Colonic mucosa (tissue), 4 donors: ENCODE data around the gene GALK2. TPM values are rescaled to one million over a fixed set of nuclear protein-coding genes. Genes with fewer than 3 reads are reported as not detected.

Experiments
- DNase-seq: peaks from one replicate; pipeline ENCODE4 v3.0.0-alpha.2; 2020
- H3K27ac ChIP-seq: fragments of 200-600 bp; one replicate; pipeline ENCODE4 v1.8.0; 2021
- H3K27me3 ChIP-seq: fragments of 200-600 bp; one replicate; pipeline ENCODE4 v1.8.0; 2021
- H3K36me3 ChIP-seq: fragments of 200-600 bp; one replicate; pipeline ENCODE4 v1.8.0; 2021
- H3K4me1 ChIP-seq: fragments of 200-600 bp; one replicate; pipeline ENCODE4 v1.8.0; 2021; ENCODE audit warnings: mild to moderate bottlenecking
- H3K4me3 ChIP-seq: fragments of 200-600 bp; one replicate; pipeline ENCODE4 v1.8.0; 2021
- H3K9ac ChIP-seq, 2 donors: one replicate each; pipeline ENCODE4 v1.7.0; 2013; ENCODE audit warnings: control low read depth in 2 of 2, low read depth in 2 of 2, low read length in 2 of 2
- H3K9me3 ChIP-seq: fragments of 200-600 bp; one replicate; pipeline ENCODE4 v1.8.0; 2021
- CTCF ChIP-seq: fragments of 200-600 bp; IDR thresholded peaks from one replicate; pipeline ENCODE4 v1.8.0; 2022; ENCODE audit warnings: antibody characterized with exemption, mild to moderate bottlenecking
- intact Hi-C: fragments of 100-400 bp; cut with DNase I; formaldehyde crosslinking; loops from one replicate; pipeline ENCODE4 v1.14.1; 2022
- total RNA-seq, 2 donors: library from RNA; stranded (reverse); fragmentation: NEBNext Ultra II Directional in 1 of 2; extraction: Animal tissue kit (Norgen Biotek cat#: 25700) in 1 of 2; gene quantifications; one replicate each; pipeline ENCODE4 v1.2.1, GENCODE V29; 2021
- donor health status: healthy.
- donor health status: DM: no; HTN: no; CAD: no.
- donor health status: DM: no; HTN: no; CAD: no.

Gene GALK2
- total RNA-seq, 2 donors from 2014 or later = 39.7 to 48.3 TPM

GRCh38 chr15:49300856-49301255 lies 130.8 kb downstream of the GALK2 start:
- Histone ChIP-seq H3K27me3 (no peaks in the 10 kb centered on the region), H3K4me3 (no peak overlapping the region), H3K27ac (no peak overlapping the region), H3K36me3 (no peaks in the 10 kb centered on the region), H3K4me1 (no peaks in the 10 kb centered on the region), H3K9ac (no peak overlapping the region), H3K9me3 (no peaks in the 10 kb centered on the region)
- intact Hi-C loops = no loop called here
- DNase-seq = no peak
- TF ChIP-seq CTCF = no peak

- Histone ChIP-seq H3K4me3 (no peak overlapping the region), H3K36me3 (no peaks in the 10 kb centered on the region), H3K9ac (no peak overlapping the region), H3K27me3 (no peaks in the 10 kb centered on the region), H3K9me3 (no peaks in the 10 kb centered on the region), H3K4me1 (no peaks in the 10 kb centered on the region), H3K27ac (no peak overlapping the region)
- intact Hi-C loops = no loop called here
- DNase-seq = no peak
- TF ChIP-seq CTCF = no peak
Measured at GRCh38 chr15:49301562-49301961, 131.5 kb downstream of the GALK2 start.

- no peak for TF ChIP-seq CTCF
- no peaks in the 10 kb centered on the region for H3K4me1 ChIP-seq
- no peak for DNase-seq
- H3K27me3 ChIP-seq = no peaks in the 10 kb centered on the region
- no peak overlapping the region for H3K27ac ChIP-seq
- intact Hi-C loops = no loop called here
- no peak overlapping the region for H3K9ac ChIP-seq
- H3K36me3 ChIP-seq = no peaks in the 10 kb centered on the region
- no peaks in the 10 kb centered on the region for H3K9me3 ChIP-seq
- no peak overlapping the region for H3K4me3 ChIP-seq
Measured at GRCh38 chr15:49303003-49303402, 133.0 kb downstream of the GALK2 start.

GRCh38 chr15:49306551-49306950 lies 136.5 kb downstream of the GALK2 start:
- Histone ChIP-seq H3K27me3 (no peaks in the 10 kb centered on the region), H3K27ac (no peak overlapping the region), H3K4me1 (no peaks in the 10 kb centered on the region), H3K9ac (no peak overlapping the region), H3K9me3 (no peaks in the 10 kb centered on the region), H3K4me3 (no peak overlapping the region), H3K36me3 (no peaks in the 10 kb centered on the region)
- TF ChIP-seq CTCF = no peak
- intact Hi-C loops = no loop called here
- no peak for DNase-seq

- no peaks in the 10 kb centered on the region for H3K4me1 ChIP-seq
- no peak for DNase-seq
- intact Hi-C loops = no loop called here
- H3K9me3 ChIP-seq = no peaks in the 10 kb centered on the region
- H3K27ac ChIP-seq = no peak overlapping the region
- TF ChIP-seq CTCF = no peak
- no peak overlapping the region for H3K4me3 ChIP-seq
- H3K27me3 ChIP-seq = no peaks in the 10 kb centered on the region
- no peaks in the 10 kb centered on the region for H3K36me3 ChIP-seq
- H3K9ac ChIP-seq = no peak overlapping the region
Measured at GRCh38 chr15:49308686-49309085, 138.6 kb downstream of the GALK2 start.

- no peak overlapping the region for H3K4me3 ChIP-seq
- DNase-seq = no peak
- no peaks in the 10 kb centered on the region for H3K9me3 ChIP-seq
- H3K27me3 ChIP-seq = no peaks in the 10 kb centered on the region
- H3K4me1 ChIP-seq = no peaks in the 10 kb centered on the region
- H3K9ac ChIP-seq = no peak overlapping the region
- no peaks in the 10 kb centered on the region for H3K36me3 ChIP-seq
- H3K27ac ChIP-seq = no peak overlapping the region
- no peak for TF ChIP-seq CTCF
- intact Hi-C loops = no loop called here
Measured at GRCh38 chr15:49309889-49310288, 139.8 kb downstream of the GALK2 start.
